Duodenal mucosa (tissue), 2 donors: Measurements from ENCODE around the gene TELO2.

ENCODE experiments used
- H3K27ac ChIP-seq: one replicate; pipeline ENCODE4 v1.7.0; 2013; ENCODE audit warnings: low read depth, low read length
- H3K27me3 ChIP-seq, 2 donors: one replicate each; pipeline ENCODE4 v1.7.0; 2013; ENCODE audit warnings: low read length in 2 of 2, control low read depth in 1 of 2; ENCODE audit not compliant: insufficient read depth in 2 of 2, control insufficient read depth in 1 of 2
- H3K36me3 ChIP-seq, 2 donors: one replicate each; pipeline ENCODE4 v1.7.0; 2013; ENCODE audit warnings: low read length in 2 of 2, control low read depth in 1 of 2; ENCODE audit not compliant: insufficient read depth in 2 of 2, control insufficient read depth in 1 of 2
- H3K4me1 ChIP-seq, 2 donors: one replicate each; pipeline ENCODE4 v1.7.0; 2013; ENCODE audit warnings: low read length in 2 of 2, control low read depth in 1 of 2; ENCODE audit not compliant: insufficient read depth in 2 of 2, control insufficient read depth in 1 of 2
- H3K4me3 ChIP-seq, 2 donors: one replicate each; pipeline ENCODE4 v1.7.0; 2013; ENCODE audit warnings: low read length in 2 of 2, low read depth in 1 of 2
- H3K9ac ChIP-seq, 2 donors: one replicate each; pipeline ENCODE4 v1.7.0; 2013; ENCODE audit warnings: low read length in 2 of 2, low read depth in 1 of 2
- H3K9me3 ChIP-seq, 2 donors: one replicate each; pipeline ENCODE4 v1.7.0; 2013; ENCODE audit warnings: low read length in 2 of 2, control low read depth in 1 of 2; ENCODE audit not compliant: control insufficient read depth in 1 of 2

The TELO2 gene

DNA sequence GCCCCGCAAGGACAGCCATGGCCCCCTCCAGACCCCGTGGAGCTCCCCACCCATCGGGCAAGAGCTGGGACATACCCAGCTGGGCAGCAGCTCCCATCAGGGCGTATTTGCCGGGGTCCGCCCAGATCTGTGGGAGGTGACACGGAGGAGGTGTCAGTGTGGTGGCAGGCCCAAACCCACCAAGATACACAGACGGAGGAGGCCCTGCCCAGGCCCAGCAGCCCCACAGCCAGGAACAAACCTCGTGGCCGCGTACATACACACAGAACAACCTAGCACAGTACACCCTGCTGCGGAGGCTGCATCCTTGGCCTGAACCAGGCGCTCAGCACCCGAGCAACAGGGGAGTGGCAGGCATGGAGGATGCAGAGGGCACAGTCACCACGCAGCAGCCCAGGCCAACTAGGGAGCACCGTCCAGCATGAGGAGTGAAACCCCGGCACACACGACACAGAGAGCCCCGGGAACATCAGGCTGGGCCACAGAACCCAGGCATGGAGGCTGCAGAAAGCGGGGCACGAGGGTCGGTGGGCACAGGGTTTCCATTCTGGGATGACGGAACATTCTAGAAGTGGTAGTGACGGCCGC, 43.9 kb upstream of the TELO2 start:
- no peak overlapping the region for H3K27ac ChIP-seq

GRCh38 chr16:1450218-1450617, 42.9 kb upstream of the TELO2 start:
- H3K36me3 ChIP-seq = peaks cover 12 to 66% of the 10 kb centered on the region in 2 donors

More for the DNA sequence above, 43.9 kb upstream of the TELO2 start:
- peaks cover 11 to 61% of the 10 kb centered on the region in 2 donors for H3K36me3 ChIP-seq
- no peaks in the 10 kb centered on the region for H3K4me1 ChIP-seq
- H3K4me3 ChIP-seq = no peak overlapping the region
- H3K9me3 ChIP-seq = no peaks in the 10 kb centered on the region
- H3K9ac ChIP-seq = no peak overlapping the region
- H3K27me3 ChIP-seq = no peaks in the 10 kb centered on the region

DNA sequence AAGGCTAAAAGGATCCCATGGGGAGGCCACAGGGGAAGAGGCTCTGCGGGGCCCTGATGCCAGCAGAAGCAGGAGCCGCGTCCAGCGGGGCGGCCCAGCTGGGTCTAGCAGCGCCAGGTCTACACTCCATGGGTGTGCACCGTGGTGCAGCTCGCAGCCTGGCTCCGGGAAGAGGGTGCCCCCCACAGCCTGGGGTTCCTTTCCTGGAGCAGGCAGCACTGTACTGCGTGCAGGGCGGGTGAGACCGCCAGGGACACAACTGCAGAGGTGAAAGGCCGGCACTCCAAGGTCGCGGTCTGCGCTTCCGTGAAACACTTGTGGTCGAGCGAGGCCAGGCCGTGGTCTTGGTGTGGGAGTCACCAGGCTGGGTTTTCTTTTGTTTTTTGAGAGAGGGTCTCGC, 42.3 kb upstream of the TELO2 start:
- Histone ChIP-seq H3K4me1 (no peaks in the 10 kb centered on the region), H3K36me3 (peaks cover 12 to 70% of the 10 kb centered on the region in 2 donors), H3K4me3 (no peak overlapping the region), H3K27me3 (no peaks in the 10 kb centered on the region), H3K27ac (no peak overlapping the region), H3K9me3 (no peaks in the 10 kb centered on the region), H3K9ac (no peak overlapping the region)

More at GRCh38 chr16:1450218-1450617, 42.9 kb upstream of the TELO2 start:
- no peak overlapping the region for H3K27ac ChIP-seq
- H3K9ac ChIP-seq = no peak overlapping the region
- H3K4me3 ChIP-seq = no peak overlapping the region
- H3K27me3 ChIP-seq = no peaks in the 10 kb centered on the region
- no peaks in the 10 kb centered on the region for H3K4me1 ChIP-seq
- no peaks in the 10 kb centered on the region for H3K9me3 ChIP-seq

- Histone ChIP-seq H3K27me3 (no peaks in the 10 kb centered on the region), H3K9me3 (no peaks in the 10 kb centered on the region), H3K36me3 (peaks cover 12 to 65% of the 10 kb centered on the region in 2 donors), H3K4me3 (no peak overlapping the region), H3K27ac (no peak overlapping the region), H3K9ac (no peak overlapping the region), H3K4me1 (no peaks in the 10 kb centered on the region)
Measured at GRCh38 chr16:1451702-1452392, 41.3 kb upstream of the TELO2 start.

- Histone ChIP-seq H3K4me1 (no peaks in the 10 kb centered on the region), H3K27ac (no peak overlapping the region), H3K27me3 (no peaks in the 10 kb centered on the region), H3K4me3 (no peak overlapping the region), H3K36me3 (peaks cover 12 to 62% of the 10 kb centered on the region in 2 donors), H3K9me3 (no peaks in the 10 kb centered on the region), H3K9ac (no peak overlapping the region)
Measured at GRCh38 chr16:1452530-1452929, 40.6 kb upstream of the TELO2 start.

- Histone ChIP-seq H3K36me3 (peaks cover 13 to 59% of the 10 kb centered on the region in 2 donors), H3K27ac (no peak overlapping the region), H3K4me3 (no peak overlapping the region), H3K9ac (no peak overlapping the region), H3K27me3 (no peaks in the 10 kb centered on the region), H3K4me1 (no peaks in the 10 kb centered on the region), H3K9me3 (no peaks in the 10 kb centered on the region)
Measured at GRCh38 chr16:1453316-1453715, 39.8 kb upstream of the TELO2 start.

GRCh38 chr16:1454561-1454960, 38.6 kb upstream of the TELO2 start:
- Histone ChIP-seq H3K4me3 (no peak overlapping the region), H3K27ac (no peak overlapping the region), H3K4me1 (no peaks in the 10 kb centered on the region), H3K27me3 (no peaks in the 10 kb centered on the region), H3K9me3 (no peaks in the 10 kb centered on the region), H3K9ac (no peak overlapping the region), H3K36me3 (peaks cover 19 to 57% of the 10 kb centered on the region in 2 donors)

- H3K27me3 ChIP-seq = no peaks in the 10 kb centered on the region
- H3K9me3 ChIP-seq = no peaks in the 10 kb centered on the region
- H3K27ac ChIP-seq = no peak overlapping the region
- no peaks in the 10 kb centered on the region for H3K4me1 ChIP-seq
- H3K9ac ChIP-seq = no peak overlapping the region
- peaks cover 19 to 62% of the 10 kb centered on the region in 2 donors for H3K36me3 ChIP-seq
- H3K4me3 ChIP-seq = no peak overlapping the region
Measured at GRCh38 chr16:1455190-1456171, 37.7 kb upstream of the TELO2 start.

GRCh38 chr16:1456951-1457350, 36.2 kb upstream of the TELO2 start:
- H3K36me3 ChIP-seq = peaks cover 19 to 58% of the 10 kb centered on the region in 2 donors
- no peak overlapping the region for H3K9ac ChIP-seq
- no peak overlapping the region for H3K4me3 ChIP-seq
- no peaks in the 10 kb centered on the region for H3K4me1 ChIP-seq
- H3K27ac ChIP-seq = no peak overlapping the region
- no peaks in the 10 kb centered on the region for H3K9me3 ChIP-seq
- H3K27me3 ChIP-seq = no peaks in the 10 kb centered on the region
